HepG2 (cell line): ENCODE data around the gene MICAL3.

Source experiments
- CCDC6 ChIP-seq: sonication (generic); formaldehyde crosslinking; IDR thresholded peaks from 2 replicates; pipeline ENCODE4 v1.8.1; 2022; ENCODE audit warnings: mild to moderate bottlenecking, missing genetic modification reagents, moderate library complexity
- CHCHD3 ChIP-seq: sonication (generic); formaldehyde crosslinking; IDR thresholded peaks from 2 replicates; pipeline ENCODE4 v1.8.0; 2022; ENCODE audit warnings: mild to moderate bottlenecking, missing genetic modification reagents, moderate library complexity
- ESRRA ChIP-seq: sonication (generic); formaldehyde crosslinking; IDR thresholded peaks from 2 replicates; pipeline ENCODE4 v1.5.1; 2020; ENCODE audit warnings: mild to moderate bottlenecking, low read depth, missing genetic modification reagents
- KDM4B ChIP-seq: sonication (generic); formaldehyde crosslinking; IDR thresholded peaks from 2 replicates; pipeline ENCODE4 v1.4.0; 2020; ENCODE audit warnings: missing genetic modification reagents
- RELA ChIP-seq: sonication (generic); formaldehyde crosslinking; IDR thresholded peaks from 2 replicates; pipeline ENCODE4 v1.4.0; 2020; ENCODE audit warnings: missing genetic modification reagents
- RFXANK ChIP-seq: IDR thresholded peaks from 2 replicates; pipeline ENCODE4 v1.6.1; 2016
- SMAD1 ChIP-seq: sonication (generic); formaldehyde crosslinking; IDR thresholded peaks from 2 replicates; pipeline ENCODE4 v1.4.0; 2020; ENCODE audit warnings: missing genetic modification reagents, low read depth, mild to moderate bottlenecking, borderline replicate concordance
- TAF1 ChIP-seq: sonication (generic); formaldehyde crosslinking; IDR thresholded peaks from 2 replicates; pipeline ENCODE4 v1.4.0; 2020; ENCODE audit warnings: missing genetic modification reagents
- ZNF768 ChIP-seq: sonication (generic); formaldehyde crosslinking; IDR thresholded peaks from 2 replicates; pipeline ENCODE4 v1.4.0; 2020; ENCODE audit warnings: missing genetic modification reagents
- TF ChIP-seq, protein P1 (sequence below): IDR thresholded peaks from 2 replicates; pipeline ENCODE4 v1.6.1; 2012; ENCODE audit warnings: low read length, improper control_type of control experiment
- TF ChIP-seq, protein P2 (sequence below): sonication (generic); formaldehyde crosslinking; IDR thresholded peaks from 2 replicates; pipeline ENCODE4 v1.5.0; 2020; ENCODE audit warnings: mild to moderate bottlenecking, missing genetic modification reagents, moderate library complexity
- TF ChIP-seq, protein P3 (sequence below): sonication (generic); formaldehyde crosslinking; conservative IDR thresholded peaks from 2 replicates; pipeline ENCODE4 v1.4.0; 2020; ENCODE audit warnings: mild to moderate bottlenecking, missing genetic modification reagents, moderate library complexity

DNA sequence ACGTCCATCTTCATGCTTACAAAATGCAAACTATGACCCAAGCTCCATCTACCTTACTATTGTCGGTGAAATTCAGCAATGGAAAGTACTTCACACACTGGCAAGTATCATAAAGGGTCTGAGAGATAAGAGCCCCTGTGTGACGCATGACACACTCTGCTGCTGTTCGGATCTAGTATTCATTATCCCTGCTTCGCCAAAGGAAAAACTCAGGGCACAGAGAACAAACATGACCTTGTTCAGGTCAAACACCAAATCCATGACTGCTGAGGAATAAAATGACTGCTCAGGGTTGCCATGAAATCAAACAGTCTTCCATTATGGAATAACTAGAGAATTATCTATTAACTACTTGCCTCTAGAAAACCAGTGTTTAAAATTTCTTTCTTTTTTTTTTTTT is 73.0 kb downstream of the MICAL3 start:
- TF ChIP-seq, protein P1, sequence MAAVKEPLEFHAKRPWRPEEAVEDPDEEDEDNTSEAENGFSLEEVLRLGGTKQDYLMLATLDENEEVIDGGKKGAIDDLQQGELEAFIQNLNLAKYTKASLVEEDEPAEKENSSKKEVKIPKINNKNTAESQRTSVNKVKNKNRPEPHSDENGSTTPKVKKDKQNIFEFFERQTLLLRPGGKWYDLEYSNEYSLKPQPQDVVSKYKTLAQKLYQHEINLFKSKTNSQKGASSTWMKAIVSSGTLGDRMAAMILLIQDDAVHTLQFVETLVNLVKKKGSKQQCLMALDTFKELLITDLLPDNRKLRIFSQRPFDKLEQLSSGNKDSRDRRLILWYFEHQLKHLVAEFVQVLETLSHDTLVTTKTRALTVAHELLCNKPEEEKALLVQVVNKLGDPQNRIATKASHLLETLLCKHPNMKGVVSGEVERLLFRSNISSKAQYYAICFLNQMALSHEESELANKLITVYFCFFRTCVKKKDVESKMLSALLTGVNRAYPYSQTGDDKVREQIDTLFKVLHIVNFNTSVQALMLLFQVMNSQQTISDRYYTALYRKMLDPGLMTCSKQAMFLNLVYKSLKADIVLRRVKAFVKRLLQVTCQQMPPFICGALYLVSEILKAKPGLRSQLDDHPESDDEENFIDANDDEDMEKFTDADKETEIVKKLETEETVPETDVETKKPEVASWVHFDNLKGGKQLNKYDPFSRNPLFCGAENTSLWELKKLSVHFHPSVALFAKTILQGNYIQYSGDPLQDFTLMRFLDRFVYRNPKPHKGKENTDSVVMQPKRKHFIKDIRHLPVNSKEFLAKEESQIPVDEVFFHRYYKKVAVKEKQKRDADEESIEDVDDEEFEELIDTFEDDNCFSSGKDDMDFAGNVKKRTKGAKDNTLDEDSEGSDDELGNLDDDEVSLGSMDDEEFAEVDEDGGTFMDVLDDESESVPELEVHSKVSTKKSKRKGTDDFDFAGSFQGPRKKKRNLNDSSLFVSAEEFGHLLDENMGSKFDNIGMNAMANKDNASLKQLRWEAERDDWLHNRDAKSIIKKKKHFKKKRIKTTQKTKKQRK = no peak
- TF ChIP-seq, protein P2, sequence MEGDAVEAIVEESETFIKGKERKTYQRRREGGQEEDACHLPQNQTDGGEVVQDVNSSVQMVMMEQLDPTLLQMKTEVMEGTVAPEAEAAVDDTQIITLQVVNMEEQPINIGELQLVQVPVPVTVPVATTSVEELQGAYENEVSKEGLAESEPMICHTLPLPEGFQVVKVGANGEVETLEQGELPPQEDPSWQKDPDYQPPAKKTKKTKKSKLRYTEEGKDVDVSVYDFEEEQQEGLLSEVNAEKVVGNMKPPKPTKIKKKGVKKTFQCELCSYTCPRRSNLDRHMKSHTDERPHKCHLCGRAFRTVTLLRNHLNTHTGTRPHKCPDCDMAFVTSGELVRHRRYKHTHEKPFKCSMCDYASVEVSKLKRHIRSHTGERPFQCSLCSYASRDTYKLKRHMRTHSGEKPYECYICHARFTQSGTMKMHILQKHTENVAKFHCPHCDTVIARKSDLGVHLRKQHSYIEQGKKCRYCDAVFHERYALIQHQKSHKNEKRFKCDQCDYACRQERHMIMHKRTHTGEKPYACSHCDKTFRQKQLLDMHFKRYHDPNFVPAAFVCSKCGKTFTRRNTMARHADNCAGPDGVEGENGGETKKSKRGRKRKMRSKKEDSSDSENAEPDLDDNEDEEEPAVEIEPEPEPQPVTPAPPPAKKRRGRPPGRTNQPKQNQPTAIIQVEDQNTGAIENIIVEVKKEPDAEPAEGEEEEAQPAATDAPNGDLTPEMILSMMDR (CRISPR knock-in tag) = no peak
- TF ChIP-seq RFXANK (CRISPR knock-in tag) = no peak
- TF ChIP-seq, protein P3, sequence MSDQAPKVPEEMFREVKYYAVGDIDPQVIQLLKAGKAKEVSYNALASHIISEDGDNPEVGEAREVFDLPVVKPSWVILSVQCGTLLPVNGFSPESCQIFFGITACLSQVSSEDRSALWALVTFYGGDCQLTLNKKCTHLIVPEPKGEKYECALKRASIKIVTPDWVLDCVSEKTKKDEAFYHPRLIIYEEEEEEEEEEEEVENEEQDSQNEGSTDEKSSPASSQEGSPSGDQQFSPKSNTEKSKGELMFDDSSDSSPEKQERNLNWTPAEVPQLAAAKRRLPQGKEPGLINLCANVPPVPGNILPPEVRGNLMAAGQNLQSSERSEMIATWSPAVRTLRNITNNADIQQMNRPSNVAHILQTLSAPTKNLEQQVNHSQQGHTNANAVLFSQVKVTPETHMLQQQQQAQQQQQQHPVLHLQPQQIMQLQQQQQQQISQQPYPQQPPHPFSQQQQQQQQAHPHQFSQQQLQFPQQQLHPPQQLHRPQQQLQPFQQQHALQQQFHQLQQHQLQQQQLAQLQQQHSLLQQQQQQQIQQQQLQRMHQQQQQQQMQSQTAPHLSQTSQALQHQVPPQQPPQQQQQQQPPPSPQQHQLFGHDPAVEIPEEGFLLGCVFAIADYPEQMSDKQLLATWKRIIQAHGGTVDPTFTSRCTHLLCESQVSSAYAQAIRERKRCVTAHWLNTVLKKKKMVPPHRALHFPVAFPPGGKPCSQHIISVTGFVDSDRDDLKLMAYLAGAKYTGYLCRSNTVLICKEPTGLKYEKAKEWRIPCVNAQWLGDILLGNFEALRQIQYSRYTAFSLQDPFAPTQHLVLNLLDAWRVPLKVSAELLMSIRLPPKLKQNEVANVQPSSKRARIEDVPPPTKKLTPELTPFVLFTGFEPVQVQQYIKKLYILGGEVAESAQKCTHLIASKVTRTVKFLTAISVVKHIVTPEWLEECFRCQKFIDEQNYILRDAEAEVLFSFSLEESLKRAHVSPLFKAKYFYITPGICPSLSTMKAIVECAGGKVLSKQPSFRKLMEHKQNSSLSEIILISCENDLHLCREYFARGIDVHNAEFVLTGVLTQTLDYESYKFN (CRISPR knock-in tag) = no peak
- TF ChIP-seq ZNF768 (CRISPR knock-in tag) = no peak
- no peak for TF ChIP-seq ESRRA (CRISPR knock-in tag)
- TF ChIP-seq RELA (CRISPR knock-in tag) = no peak
- no peak for TF ChIP-seq TAF1 (CRISPR knock-in tag)
- no peak for TF ChIP-seq CCDC6 (CRISPR knock-in tag)
- no peak for TF ChIP-seq KDM4B (CRISPR knock-in tag)
- TF ChIP-seq SMAD1 (CRISPR knock-in tag) = no peak
- no peak for TF ChIP-seq CHCHD3 (CRISPR knock-in tag)
